NCI-H345 treated with DMSO at 0.1 percent for 48 hours (cell line): ENCODE data around the gene NLRC5.
"Not testable (repeated sequence)": the region's sequence is repeated elsewhere in the genome, so short reads cannot be mapped to it uniquely, and the experiment has no call there.

Experiments used
- DNase-seq: peaks from one replicate; lab custom pipeline; 2025; ENCODE audit not compliant: unreplicated experiment; lab: John Stamatoyannopoulos, UW

NLRC5 gene

GRCh38 chr16:57093666-57094564, 104.6 kb downstream of the NLRC5 start:
- no peak for DNase-seq

DNA sequence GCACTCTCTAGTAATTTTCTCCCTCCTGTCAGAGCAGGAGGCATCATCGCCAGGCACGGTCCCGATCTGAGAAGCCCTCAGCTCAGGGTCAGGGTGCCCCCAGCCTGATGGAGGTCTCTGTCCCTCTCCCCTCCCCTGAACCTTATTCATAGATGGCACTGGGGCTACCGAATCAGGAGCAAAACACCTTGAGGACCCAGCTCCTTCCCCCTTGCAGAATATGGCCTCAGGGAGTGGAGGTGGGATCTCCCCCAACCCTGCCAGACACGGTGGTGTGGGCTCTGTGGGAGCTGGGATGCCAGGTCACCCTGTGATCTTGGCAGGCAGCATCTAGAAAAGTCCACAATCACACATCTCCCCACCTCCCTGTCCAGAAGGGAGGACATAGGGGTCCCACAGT, 105.6 kb downstream of the NLRC5 start:
- no peak for DNase-seq

GRCh38 chr16:57096192-57096591, 106.8 kb downstream of the NLRC5 start:
- DNase-seq = no peak

- DNase-seq = no peak
Observed at GRCh38 chr16:57096793-57097192, 107.4 kb downstream of the NLRC5 start.

DNA sequence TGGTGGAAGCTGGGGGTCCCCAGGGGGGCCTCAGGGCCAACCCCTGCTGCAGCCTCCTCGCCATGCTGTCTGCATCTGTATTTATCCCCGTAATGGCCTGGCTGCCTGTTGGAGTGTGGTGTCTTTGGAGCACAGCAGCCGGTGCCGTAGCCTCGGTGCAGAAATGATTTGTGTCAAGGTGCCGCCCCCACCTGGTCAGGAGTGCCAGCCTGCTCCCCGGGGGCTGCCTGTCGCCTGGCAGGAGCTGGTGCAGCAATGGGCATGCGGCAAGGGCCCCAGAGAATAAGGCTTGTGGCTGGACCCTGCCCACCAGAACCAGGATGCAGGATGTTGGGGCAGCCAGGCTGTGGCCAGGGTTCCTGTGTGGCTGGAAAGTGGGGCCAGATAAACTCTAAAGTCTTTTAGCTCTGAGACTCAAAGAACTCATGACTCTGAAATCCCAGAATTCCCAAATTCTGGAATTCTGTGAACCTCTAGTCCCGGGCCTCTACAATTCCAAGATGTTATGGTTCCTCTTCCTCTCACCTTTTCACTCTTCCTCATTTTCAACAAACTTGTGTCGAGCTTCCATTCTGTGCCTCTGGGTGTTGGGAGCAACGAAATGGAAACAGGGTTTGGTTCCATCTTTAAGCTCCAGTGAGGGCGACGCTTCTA, 109.0 kb downstream of the NLRC5 start:
- DNase-seq = no peak

DNA sequence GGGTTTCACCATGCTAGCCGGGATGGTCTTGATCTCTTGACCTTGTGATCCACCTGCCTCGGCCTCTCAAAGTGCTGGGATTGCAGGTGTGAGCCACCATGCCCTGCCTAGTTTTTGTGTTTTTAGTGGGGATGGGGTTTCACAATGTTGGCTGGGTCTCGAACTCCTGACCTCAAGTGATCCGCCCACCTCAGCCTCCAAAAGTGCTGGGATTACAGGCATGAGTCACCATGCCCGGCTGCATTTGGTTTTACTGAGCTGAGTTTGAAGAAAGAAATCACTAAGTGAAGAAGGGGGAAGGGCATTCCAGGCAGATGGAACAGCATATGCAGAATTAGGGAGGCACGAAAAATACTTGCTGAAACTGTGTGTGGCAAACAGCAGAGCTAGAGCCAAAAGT, 110.6 kb downstream of the NLRC5 start:
- DNase-seq = not testable (repeated sequence)

GRCh38 chr16:57100445-57100844, 111.1 kb downstream of the NLRC5 start:
- no peak for DNase-seq

DNA sequence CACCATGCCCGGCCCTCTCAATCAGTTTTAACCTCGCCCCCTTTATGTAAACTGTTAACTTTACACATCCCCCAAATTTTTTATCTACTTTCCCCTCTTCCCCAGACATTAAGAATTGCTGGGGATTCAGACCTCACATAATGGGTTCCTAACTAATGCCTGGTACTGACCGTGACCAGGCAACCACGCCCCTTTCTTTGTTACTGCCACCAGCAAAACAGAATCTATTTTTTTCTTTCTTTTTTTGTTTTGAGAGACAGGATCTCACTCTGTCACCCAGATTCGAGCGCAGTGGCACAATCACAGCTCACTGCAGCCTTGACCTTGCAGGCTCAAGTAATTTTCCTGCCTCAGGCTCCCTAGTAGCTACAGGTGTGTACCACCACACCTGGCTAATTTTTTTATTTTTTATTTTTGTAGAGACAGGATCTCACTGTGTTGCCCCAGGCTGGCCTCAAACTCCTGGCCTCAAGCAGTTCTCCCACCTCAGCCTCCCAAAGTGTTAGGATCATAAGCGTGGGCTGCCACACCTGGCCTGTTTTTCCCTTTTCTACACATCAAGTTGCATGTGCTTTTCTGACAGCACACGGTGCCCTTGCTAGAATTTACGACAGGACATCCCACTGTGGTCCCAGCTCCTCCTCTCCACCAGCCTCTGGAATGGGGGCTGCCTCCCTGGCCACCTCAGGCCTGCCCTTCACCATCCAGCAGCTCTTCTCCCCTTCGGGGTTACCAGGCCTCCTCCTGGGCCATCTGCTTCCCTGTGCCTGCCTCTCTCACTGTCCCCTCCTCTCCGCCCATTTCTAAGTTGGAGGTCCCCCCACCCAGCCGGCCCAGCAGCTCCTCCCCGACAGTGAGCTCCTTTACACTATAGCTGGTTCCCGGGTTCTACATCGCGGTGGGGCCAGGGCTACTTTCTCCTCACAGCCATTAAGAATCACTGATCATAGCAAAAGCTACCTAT, 113.8 kb downstream of the NLRC5 start:
- no peak for DNase-seq

DNA sequence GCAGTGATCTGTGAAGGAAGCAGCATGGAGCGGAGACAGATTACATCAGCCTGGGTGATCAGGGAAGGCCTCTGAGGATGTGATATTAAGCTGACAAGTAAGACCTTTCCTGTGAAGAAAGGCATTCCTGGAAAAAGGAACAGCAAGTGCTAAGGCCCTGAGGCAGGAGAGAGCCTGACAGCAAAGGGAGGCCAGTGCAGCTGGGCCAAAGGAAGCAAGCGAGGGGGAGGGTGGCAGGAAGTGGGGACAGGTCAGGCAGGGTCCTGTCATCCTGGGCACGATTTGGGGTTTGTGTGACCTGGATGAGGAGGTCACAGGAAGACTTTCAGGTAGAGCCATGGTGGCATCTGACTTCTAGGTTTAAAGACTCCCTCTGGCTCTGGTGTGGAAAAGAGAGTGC, 115.3 kb downstream of the NLRC5 start:
- no peak for DNase-seq

DNA sequence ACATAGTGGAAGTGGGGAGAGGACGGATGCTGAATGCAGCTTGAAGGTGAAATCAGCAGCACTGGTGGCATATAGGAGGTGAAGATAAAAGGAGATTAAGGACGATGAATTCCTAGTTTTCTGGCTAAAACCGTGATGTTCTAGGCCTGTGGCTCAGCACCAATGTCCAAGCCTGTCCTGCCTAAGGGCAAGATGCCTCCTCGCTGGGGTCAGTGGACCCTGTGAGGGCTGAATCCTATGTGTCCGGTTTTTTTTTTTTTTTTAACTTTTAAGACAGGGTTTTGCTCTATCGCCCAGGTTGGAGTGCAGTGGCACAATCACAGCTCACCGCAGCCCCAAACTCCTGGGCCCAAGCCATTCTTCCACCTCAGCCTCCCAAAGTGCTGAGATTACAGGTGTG, 115.8 kb downstream of the NLRC5 start:
- DNase-seq = no peak

- no peak for DNase-seq
Observed at GRCh38 chr16:57106767-57107166, 117.4 kb downstream of the NLRC5 start.

DNA sequence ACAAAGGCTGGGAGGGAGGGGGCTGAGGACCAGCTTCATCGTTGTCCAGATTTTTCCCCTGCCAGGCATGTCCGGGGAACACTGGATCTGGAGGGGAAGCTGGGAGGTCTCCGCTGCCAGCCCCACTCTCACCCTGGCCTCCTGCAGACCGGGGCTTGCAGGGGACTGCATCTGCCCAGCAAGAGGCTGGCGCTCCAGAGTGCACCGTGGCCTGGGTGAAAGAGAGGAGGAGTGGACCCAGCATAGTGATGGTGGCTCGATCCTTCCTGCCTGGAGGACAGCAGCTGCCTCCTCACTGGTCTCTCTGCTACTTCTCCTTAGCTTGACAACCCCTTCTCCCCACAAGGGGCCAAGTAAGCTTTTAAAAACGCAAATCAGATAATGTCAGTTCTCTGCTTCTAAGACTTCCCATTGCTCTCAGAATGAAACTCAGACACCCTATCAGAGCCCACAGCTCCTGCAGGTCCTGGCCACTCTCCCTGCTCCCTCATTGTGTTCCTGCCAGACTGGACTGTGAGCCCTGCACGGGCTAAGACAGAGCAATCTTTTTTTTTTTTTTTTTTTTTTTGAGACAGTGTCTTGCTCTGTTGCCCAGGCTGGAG, 118.1 kb downstream of the NLRC5 start:
- DNase-seq = no peak

- no peak for DNase-seq
Observed at GRCh38 chr16:57108432-57108831, 119.1 kb downstream of the NLRC5 start.

DNA sequence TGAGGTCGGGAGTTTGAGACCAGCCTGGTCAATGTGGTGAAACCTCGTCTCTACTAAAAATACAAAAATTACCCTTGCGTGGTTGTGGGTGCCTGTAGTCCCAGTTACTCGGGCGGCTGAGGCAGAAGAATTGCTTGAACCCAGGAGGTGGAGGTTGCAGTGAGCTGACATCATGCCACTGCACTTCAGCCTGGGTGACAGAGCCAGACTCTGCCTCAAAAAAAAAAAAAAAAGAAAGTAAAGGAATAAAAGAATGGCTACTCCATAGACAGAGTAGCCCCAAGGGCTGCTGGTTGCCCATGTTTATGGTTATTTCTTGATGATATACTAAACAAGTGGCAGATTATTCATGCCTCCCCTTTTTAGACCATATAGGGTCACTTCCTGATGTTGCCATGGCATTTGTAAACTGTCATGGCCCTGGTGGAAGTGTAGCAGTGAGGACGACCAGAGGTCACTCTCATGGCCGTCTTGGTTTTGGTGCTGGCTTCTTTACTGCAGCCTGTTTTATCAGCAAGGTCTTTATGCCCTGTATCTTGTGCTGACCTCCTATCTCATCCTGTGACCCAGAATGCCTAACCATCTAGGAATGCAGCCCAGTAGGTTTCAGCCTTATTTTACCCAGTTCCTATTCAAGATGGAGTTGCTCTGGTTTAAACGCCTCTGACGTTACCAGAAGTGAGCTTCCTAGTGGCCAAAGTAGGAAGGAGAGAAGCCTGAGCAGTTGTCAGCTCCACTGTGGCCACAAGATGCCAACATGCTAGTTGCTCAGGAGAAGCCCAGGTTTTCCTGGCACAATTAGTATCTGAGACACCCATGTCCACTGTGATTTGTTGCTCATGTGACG, 120.1 kb downstream of the NLRC5 start:
- DNase-seq = not testable (repeated sequence)

- DNase-seq = no peak
Observed at GRCh38 chr16:57110937-57111336, 121.6 kb downstream of the NLRC5 start.

GRCh38 chr16:57111420-57111819, 122.1 kb downstream of the NLRC5 start:
- no peak for DNase-seq

GRCh38 chr16:57112403-57113041, 123.2 kb downstream of the NLRC5 start:
- no peak for DNase-seq

DNA sequence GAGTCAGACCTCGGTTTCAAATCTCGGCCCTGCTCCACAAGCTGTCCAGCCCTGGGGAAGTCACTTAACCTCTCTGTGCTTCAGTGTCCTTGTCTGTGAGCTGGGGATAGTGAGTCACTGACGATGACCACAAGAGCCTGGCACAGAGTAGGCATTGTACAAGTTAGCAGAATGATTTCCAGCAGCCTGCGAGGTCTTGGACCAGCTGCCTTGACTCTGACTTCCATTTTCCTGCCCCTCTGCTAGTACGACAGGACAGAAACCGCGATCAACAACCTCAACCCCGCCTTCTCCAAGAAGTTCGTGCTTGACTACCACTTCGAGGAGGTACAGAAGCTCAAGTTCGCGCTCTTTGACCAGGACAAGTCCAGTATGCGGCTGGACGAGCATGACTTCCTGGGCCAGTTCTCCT, 123.7 kb downstream of the NLRC5 start:
- DNase-seq = no peak

- no peak for DNase-seq
Observed at GRCh38 chr16:57113664-57114063, 124.3 kb downstream of the NLRC5 start.

DNA sequence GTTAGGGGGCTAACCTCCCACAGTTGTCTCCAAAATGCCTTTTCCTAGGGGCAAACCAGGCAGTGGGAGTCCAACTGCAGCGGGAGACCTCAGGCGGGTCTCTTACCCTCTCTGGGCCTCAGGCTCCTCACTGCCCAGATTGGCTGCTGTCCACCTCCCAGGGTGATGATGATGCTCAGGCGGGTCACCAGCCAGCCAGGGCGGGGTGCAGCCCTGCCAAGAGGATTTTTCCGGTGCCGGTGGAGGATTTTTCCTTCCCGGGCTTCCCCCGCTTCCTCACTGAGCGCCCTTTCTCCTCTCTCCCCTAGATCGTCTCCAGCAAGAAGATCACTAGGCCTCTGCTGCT, 125.8 kb downstream of the NLRC5 start:
- DNase-seq = no peak
